HEK293 (cell line): ENCODE data around the gene FMN1.

ENCODE experiments used
- CTCF ChIP-seq: fragments of 450-650 bp; formaldehyde crosslinking; IDR thresholded peaks from 2 replicates; pipeline ENCODE4 v1.5.1; 2016; ENCODE audit warnings: missing biosample characterization, missing genetic modification characterization
- ELK4 ChIP-seq: IDR thresholded peaks from 2 replicates; pipeline ENCODE4 v1.6.1; 2011; ENCODE audit warnings: mild to moderate bottlenecking, low read depth, low read length, borderline replicate concordance
- ZBTB7A ChIP-seq: fragments of 450-650 bp; formaldehyde crosslinking; IDR thresholded peaks from 2 replicates; pipeline ENCODE4 v1.5.1; 2016; ENCODE audit warnings: low read depth, missing biosample characterization, missing genetic modification characterization
- ZNF121 ChIP-seq: fragments of 450-650 bp; formaldehyde crosslinking; IDR thresholded peaks from 2 replicates; pipeline ENCODE4 v1.5.1; 2016; ENCODE audit warnings: missing biosample characterization, missing genetic modification characterization
- ZNF174 ChIP-seq: fragments of 450-650 bp; formaldehyde crosslinking; IDR thresholded peaks from 2 replicates; pipeline ENCODE4 v1.5.0; 2017; ENCODE audit warnings: missing biosample characterization, mild to moderate bottlenecking, missing genetic modification characterization
- ZNF571 ChIP-seq: fragments of 450-650 bp; formaldehyde crosslinking; IDR thresholded peaks from 2 replicates; pipeline ENCODE4 v1.5.0; 2017; ENCODE audit warnings: missing biosample characterization, missing genetic modification characterization
- ZNF76 ChIP-seq: fragments of 450-650 bp; formaldehyde crosslinking; IDR thresholded peaks from 2 replicates; pipeline ENCODE4; 2016; ENCODE audit warnings: low read depth, missing biosample characterization, missing genetic modification characterization, borderline replicate concordance

GRCh38 chr15:33067456-33067855 is 127.1 kb downstream of the FMN1 start:
- TF ChIP-seq ZNF174 = no peak
- no peak for TF ChIP-seq CTCF (tag by site-specific recombination)
- TF ChIP-seq ZNF571 (tag by site-specific recombination) = no peak
- no peak for TF ChIP-seq ZNF76 (tag by site-specific recombination)
- TF ChIP-seq ZBTB7A (tag by site-specific recombination) = no peak
- TF ChIP-seq ZNF121 (tag by site-specific recombination) = no peak
- TF ChIP-seq ELK4 = no peak
